B cell (primary cell): ENCODE results near the gene RRP12.

Experiments
- CTCF ChIP-seq: fragments of 200-600 bp; IDR thresholded peaks from one replicate; pipeline ENCODE4 v1.8.0; 2022; ENCODE audit warnings: antibody characterized with exemption, mild to moderate bottlenecking
- EZH2 ChIP-seq: IDR thresholded peaks from 2 replicates; pipeline ENCODE4 v1.6.1; 2012; ENCODE audit warnings: borderline replicate concordance, low read depth, mild to moderate bottlenecking, moderate library complexity, low read length; ENCODE audit not compliant: insufficient read depth, poor library complexity, severe bottlenecking

- TF ChIP-seq CTCF (no peak), EZH2 (no peak)
These were observed 39.6 kb downstream of the RRP12 start for GRCh38 chr10:97361537-97361901.
